Esophagus squamous epithelium (tissue), 5 donors: Measurements from ENCODE around the gene TSR3. TPM values are rescaled to one million over a fixed set of nuclear protein-coding genes. Genes with fewer than 3 reads are reported as not detected.

Experiments
- DNase-seq: peaks from one replicate; lab custom pipeline; 2025; lab: John Stamatoyannopoulos, UW
- H3K27ac ChIP-seq, 4 donors: fragments of 200-600 bp; sonication (generic); one replicate each; pipeline ENCODE4 v1.5.1; 2016 to 2019; ENCODE audit warnings: mild to moderate bottlenecking in 1 of 4
- H3K27me3 ChIP-seq, 4 donors: fragments of 200-600 bp; sonication (generic); 1 replicate in 3 of 4; 2 replicates in 1 of 4; pipeline versions ENCODE4 v1.5.1 to v1.6.0; 2017 to 2021; ENCODE audit warnings: antibody characterized with exemption in 1 of 4
- H3K36me3 ChIP-seq, 3 donors: fragments of 200-600 bp; sonication (generic); one replicate each; pipeline ENCODE4 v1.5.1; 2016 to 2019
- H3K4me1 ChIP-seq, 3 donors: fragments of 200-600 bp; sonication (generic); one replicate each; pipeline ENCODE4 v1.5.1; 2017 to 2019
- H3K4me3 ChIP-seq, 4 donors: fragments of 200-600 bp; sonication (generic); 1 replicate in 3 of 4; 2 replicates in 1 of 4; pipeline ENCODE4 v1.5.1; 2016 to 2019; ENCODE audit warnings: mild to moderate bottlenecking in 2 of 4, moderate library complexity in 1 of 4
- H3K9me3 ChIP-seq, 3 donors: fragments of 200-600 bp; sonication (generic); one replicate each; pipeline ENCODE4 v1.5.1; 2016 to 2019
- CTCF ChIP-seq, 6 experiments: fragments of 450-650 bp in 4 of 6; fragments of 200-600 bp in 2 of 6; sonication (generic) in 2 of 6; IDR thresholded peaks; one replicate each; pipeline ENCODE4 v1.5.1; 2016 to 2019; ENCODE audit warnings: antibody characterized with exemption in 6 of 6, mild to moderate bottlenecking in 4 of 6, moderate library complexity in 4 of 6
- POLR2A ChIP-seq, 4 donors: fragments of 450-650 bp; IDR thresholded peaks; one replicate each; pipeline ENCODE4 v1.6.1; 2017; ENCODE audit warnings: antibody characterized with exemption in 4 of 4, mild to moderate bottlenecking in 4 of 4, moderate library complexity in 3 of 4
- WGBS, 2 donors: methylation state at CpG; one replicate each; pipeline ENCODE4 v1.1.5; 2018; 5-methylcytosine and 5-hydroxymethylcytosine counted together
- intact Hi-C: fragments of 100-400 bp; cut with DNase I; formaldehyde crosslinking; loops from one replicate; pipeline ENCODE4 v1.15.0; 2022
- total RNA-seq, 4 donors: library from RNA; depleted of rRNA; stranded (reverse); fragments of >200 nt; gene quantifications; one replicate each; pipeline ENCODE4 v1.1.0, GENCODE V29; 2016
- donor health status: DM: yes; HTN: yes; CAD: no.

The TSR3 gene
- total RNA-seq, 4 donors from 2014 or later, result 57.6 to 87.4 (median 70.5) TPM

- Histone ChIP-seq H3K27me3 (peaks cover 0 to 7% (median 0%) of the 10 kb centered on the region in 4 donors), H3K27ac (no peak overlapping the region), H3K4me1 (peaks cover 32 to 71% (median 40%) of the 10 kb centered on the region in 3 donors), H3K36me3 (peaks cover 4 to 30% (median 9%) of the 10 kb centered on the region in 3 donors), H3K4me3 (no peak overlapping the region), H3K9me3 (no peaks in the 10 kb centered on the region)
- TF ChIP-seq POLR2A (IDR thresholded peaks at IDR 0.05) (no peak), CTCF (IDR thresholded peaks at IDR 0.05) (peak in 1 of 6 experiments; percentile 14)
- no peak for DNase-seq
- WGBS, 2 donors, result 51% methylated on average over 5 of the region's 34 CpGs; no CpG with 5 or more reads in 1 of the 2 donors
- intact Hi-C loops, result no loop called here
These were observed 5.0 kb downstream of the TSR3 start for GRCh38 chr16:1346422-1347285.

GRCh38 chr16:1345651-1346421 lies 5.8 kb downstream of the TSR3 start:
- Histone ChIP-seq H3K9me3 (no peaks in the 10 kb centered on the region), H3K27me3 (peaks cover 0 to 12% (median 0%) of the 10 kb centered on the region in 4 donors), H3K36me3 (peaks cover 4 to 30% (median 9%) of the 10 kb centered on the region in 3 donors), H3K4me1 (peaks cover 30 to 65% (median 37%) of the 10 kb centered on the region in 3 donors), H3K27ac (no peak overlapping the region), H3K4me3 (no peak overlapping the region)
- TF ChIP-seq POLR2A (IDR thresholded peaks at IDR 0.05) (no peak), CTCF (IDR thresholded peaks at IDR 0.05) (no peak)
- intact Hi-C loops, result no loop called here
- DNase-seq, result no peak
- 68 to 76% methylated on average over 9 to 10 of the region's 31 CpGs for WGBS, 2 donors

GRCh38 chr16:1345087-1345486 lies 6.6 kb downstream of the TSR3 start:
- Histone ChIP-seq H3K9me3 (no peaks in the 10 kb centered on the region), H3K4me1 (peaks cover 24 to 58% (median 29%) of the 10 kb centered on the region in 3 donors), H3K27ac (no peak overlapping the region), H3K27me3 (peaks cover 0 to 13% (median 0%) of the 10 kb centered on the region in 4 donors), H3K4me3 (no peak overlapping the region), H3K36me3 (peaks cover 4 to 25% (median 9%) of the 10 kb centered on the region in 3 donors)
- WGBS, 2 donors, result 47 to 50% methylated on average over 3 to 4 of the region's 11 CpGs
- intact Hi-C loops, result no loop called here
- TF ChIP-seq CTCF (IDR thresholded peaks at IDR 0.05), result no peak
- TF ChIP-seq POLR2A (IDR thresholded peaks at IDR 0.05), result no peak
- no peak for DNase-seq

GRCh38 chr16:1344499-1344898 lies 7.2 kb downstream of the TSR3 start:
- no peaks in the 10 kb centered on the region for H3K9me3 ChIP-seq
- no peak overlapping the region for H3K27ac ChIP-seq
- peaks cover 4 to 19% (median 9%) of the 10 kb centered on the region in 3 donors for H3K36me3 ChIP-seq
- no peak for TF ChIP-seq CTCF (IDR thresholded peaks at IDR 0.05)
- no peak for TF ChIP-seq POLR2A (IDR thresholded peaks at IDR 0.05)
- intact Hi-C loops, result no loop called here
- DNase-seq, result no peak
- peaks cover 0 to 13% (median 0%) of the 10 kb centered on the region in 4 donors for H3K27me3 ChIP-seq
- 91 to 100% methylated on average over 3 to 5 of the region's 14 CpGs for WGBS, 2 donors
- H3K4me3 ChIP-seq, result no peak overlapping the region
- H3K4me1 ChIP-seq, result peaks cover 24 to 52% (median 28%) of the 10 kb centered on the region in 3 donors
